Uterus (tissue), 4 donors: ENCODE data around the gene SPESP1. TPM values are rescaled to one million over a fixed set of nuclear protein-coding genes. Genes with fewer than 3 reads are reported as not detected.

Experiments
- DNase-seq, 2 donors: peaks; one replicate each; pipeline ENCODE4 v3.0.0-alpha.2; 2019 to 2020
- H3K27ac ChIP-seq, 2 donors: fragments of 200-600 bp; sonication (generic); 1 replicate in 1 of 2; 2 replicates in 1 of 2; pipeline ENCODE4 v1.5.1; 2016 to 2018
- H3K27me3 ChIP-seq, 2 donors: fragments of 200-600 bp; sonication (generic); one replicate each; pipeline ENCODE4 v1.5.1; 2018 to 2019; ENCODE audit warnings: control low read depth in 1 of 2
- H3K36me3 ChIP-seq, 2 donors: fragments of 200-600 bp; sonication (generic); one replicate each; pipeline ENCODE4 v1.5.1; 2019; ENCODE audit warnings: control low read depth in 1 of 2
- H3K4me1 ChIP-seq, 2 donors: fragments of 200-600 bp; sonication (generic); one replicate each; pipeline ENCODE4 v1.5.1; 2018 to 2019; ENCODE audit warnings: control low read depth in 1 of 2
- H3K4me3 ChIP-seq, 2 donors: fragments of 200-600 bp; sonication (generic); 1 replicate in 1 of 2; 2 replicates in 1 of 2; pipeline ENCODE4 v1.5.1; 2018 to 2019; ENCODE audit warnings: mild to moderate bottlenecking in 1 of 2
- H3K9me3 ChIP-seq, 2 donors: fragments of 200-600 bp; sonication (generic); one replicate each; pipeline ENCODE4 v1.5.1; 2019; ENCODE audit warnings: control low read depth in 1 of 2
- POLR2A ChIP-seq, 2 donors: fragments of 450-650 bp; IDR thresholded peaks; one replicate each; pipeline ENCODE4 v1.6.1; 2016; ENCODE audit warnings: antibody characterized with exemption in 2 of 2, mild to moderate bottlenecking in 1 of 2, moderate library complexity in 1 of 2
- intact Hi-C: fragments of 100-400 bp; cut with DNase I; formaldehyde crosslinking; loops from one replicate; pipeline ENCODE4 v1.15.1; 2023; ENCODE audit warnings: low total_unique reads
- total RNA-seq, 4 donors: library from RNA; depleted of rRNA in 3 of 4; stranded (reverse); fragments of >200 nt in 3 of 4; gene quantifications; one replicate each; pipeline versions ENCODE4 v1.1.0 to v1.2.4, GENCODE V29; 2014 to 2023
- TF ChIP-seq, protein P1 (sequence below), 4 experiments: fragments of 200-600 bp in 2 of 4; fragments of 450-650 bp in 2 of 4; sonication (generic) in 2 of 4; IDR thresholded peaks; one replicate each; pipeline ENCODE4 v1.5.1; 2016 to 2019; ENCODE audit warnings: antibody characterized with exemption in 4 of 4, mild to moderate bottlenecking in 2 of 4, moderate library complexity in 1 of 4
- donor health status: DM: yes; HTN: yes; CAD: no.

Gene SPESP1
- total RNA-seq, 4 donors from 2014 or later = 1.4 to 6.8 (median 4.2) TPM

DNA sequence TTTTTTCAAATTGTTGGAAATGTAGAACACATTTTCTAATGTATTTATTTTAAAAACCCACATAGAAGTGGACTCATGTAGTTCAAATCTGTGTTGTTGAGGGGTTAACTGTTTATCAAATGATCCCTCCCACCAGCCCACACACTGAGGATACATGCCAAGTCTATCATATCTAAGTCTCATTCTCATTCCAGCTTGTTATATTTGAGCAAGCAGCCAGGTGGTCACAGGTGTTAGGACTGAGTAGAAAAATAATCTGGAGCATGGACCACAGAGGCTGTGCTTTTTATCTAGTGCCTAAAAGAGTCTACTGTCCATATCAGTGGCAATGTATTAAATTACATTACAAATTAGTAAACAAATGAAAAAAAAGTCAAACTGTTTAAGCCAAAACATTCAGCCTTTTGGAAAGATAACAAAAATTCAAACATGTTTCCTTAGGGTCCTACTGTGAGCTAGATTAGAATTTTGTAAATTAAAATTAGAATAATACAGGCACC, 20.7 kb upstream of the SPESP1 start:
- Histone ChIP-seq H3K4me1 (no peaks in the 10 kb centered on the region), H3K4me3 (no peak overlapping the region), H3K36me3 (no peaks in the 10 kb centered on the region), H3K27ac (no peak overlapping the region), H3K27me3 (no peaks in the 10 kb centered on the region), H3K9me3 (no peaks in the 10 kb centered on the region)
- TF ChIP-seq, protein P1, sequence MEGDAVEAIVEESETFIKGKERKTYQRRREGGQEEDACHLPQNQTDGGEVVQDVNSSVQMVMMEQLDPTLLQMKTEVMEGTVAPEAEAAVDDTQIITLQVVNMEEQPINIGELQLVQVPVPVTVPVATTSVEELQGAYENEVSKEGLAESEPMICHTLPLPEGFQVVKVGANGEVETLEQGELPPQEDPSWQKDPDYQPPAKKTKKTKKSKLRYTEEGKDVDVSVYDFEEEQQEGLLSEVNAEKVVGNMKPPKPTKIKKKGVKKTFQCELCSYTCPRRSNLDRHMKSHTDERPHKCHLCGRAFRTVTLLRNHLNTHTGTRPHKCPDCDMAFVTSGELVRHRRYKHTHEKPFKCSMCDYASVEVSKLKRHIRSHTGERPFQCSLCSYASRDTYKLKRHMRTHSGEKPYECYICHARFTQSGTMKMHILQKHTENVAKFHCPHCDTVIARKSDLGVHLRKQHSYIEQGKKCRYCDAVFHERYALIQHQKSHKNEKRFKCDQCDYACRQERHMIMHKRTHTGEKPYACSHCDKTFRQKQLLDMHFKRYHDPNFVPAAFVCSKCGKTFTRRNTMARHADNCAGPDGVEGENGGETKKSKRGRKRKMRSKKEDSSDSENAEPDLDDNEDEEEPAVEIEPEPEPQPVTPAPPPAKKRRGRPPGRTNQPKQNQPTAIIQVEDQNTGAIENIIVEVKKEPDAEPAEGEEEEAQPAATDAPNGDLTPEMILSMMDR (IDR thresholded peaks at IDR 0.05) = no peak
- TF ChIP-seq POLR2A (IDR thresholded peaks at IDR 0.05) = no peak
- intact Hi-C loops = no loop called here
- no peak for DNase-seq

- no peaks in the 10 kb centered on the region for H3K36me3 ChIP-seq
- no peaks in the 10 kb centered on the region for H3K4me1 ChIP-seq
- peaks cover 0 to 1% of the 10 kb centered on the region in 2 donors for H3K27me3 ChIP-seq
- intact Hi-C loops = no loop called here
- no peak overlapping the region for H3K4me3 ChIP-seq
- no peak for DNase-seq
- H3K27ac ChIP-seq = no peak overlapping the region
- no peak for TF ChIP-seq POLR2A (IDR thresholded peaks at IDR 0.05)
- TF ChIP-seq, protein P1 (IDR thresholded peaks at IDR 0.05) = no peak
- H3K9me3 ChIP-seq = no peaks in the 10 kb centered on the region
Observed at GRCh38 chr15:68910341-68910740, 20.0 kb upstream of the SPESP1 start.

- DNase-seq = no peak
- Histone ChIP-seq H3K27me3 (peaks cover 0 to 4% of the 10 kb centered on the region in 2 donors), H3K9me3 (no peaks in the 10 kb centered on the region), H3K4me1 (no peaks in the 10 kb centered on the region), H3K4me3 (no peak overlapping the region), H3K36me3 (no peaks in the 10 kb centered on the region), H3K27ac (no peak overlapping the region)
- intact Hi-C loops = no loop called here
- TF ChIP-seq, protein P1 (IDR thresholded peaks at IDR 0.05) = no peak
- TF ChIP-seq POLR2A (IDR thresholded peaks at IDR 0.05) = no peak
Observed at GRCh38 chr15:68910816-68911215, 19.5 kb upstream of the SPESP1 start.

- TF ChIP-seq, protein P1 (IDR thresholded peaks at IDR 0.05) = no peak
- no peak for TF ChIP-seq POLR2A (IDR thresholded peaks at IDR 0.05)
- Histone ChIP-seq H3K4me1 (no peaks in the 10 kb centered on the region), H3K4me3 (no peak overlapping the region), H3K9me3 (no peaks in the 10 kb centered on the region), H3K36me3 (no peaks in the 10 kb centered on the region), H3K27me3 (no peaks in the 10 kb centered on the region), H3K27ac (no peak overlapping the region)
- DNase-seq = no peak
- intact Hi-C loops = no loop called here
Observed at GRCh38 chr15:68921926-68922325, 8.4 kb upstream of the SPESP1 start.

GRCh38 chr15:68924866-68925560, 5.3 kb upstream of the SPESP1 start:
- no peak overlapping the region for H3K27ac ChIP-seq
- no peak overlapping the region for H3K4me3 ChIP-seq
- no peaks in the 10 kb centered on the region for H3K36me3 ChIP-seq
- no peaks in the 10 kb centered on the region for H3K27me3 ChIP-seq
- TF ChIP-seq, protein P1 (IDR thresholded peaks at IDR 0.05) = peak; percentile 57 to 70 (median 64)
- no peak for TF ChIP-seq POLR2A (IDR thresholded peaks at IDR 0.05)
- intact Hi-C loops = no loop called here
- H3K4me1 ChIP-seq = no peaks in the 10 kb centered on the region
- DNase-seq = peak; percentile 50 to 65
- no peaks in the 10 kb centered on the region for H3K9me3 ChIP-seq
